ENCODE measurements around the gene PDE8B. TPM values are rescaled to one million over a fixed set of nuclear protein-coding genes. Genes with fewer than 3 reads are reported as not detected.

The PDE8B gene
- polyA plus RNA-seq, 1 of the 3 experiments (the other 2 are of a cell fraction), result not detected

GRCh38 chr5:77430726-77431125 is 220.2 kb downstream of the PDE8B start:
- TF ChIP-seq FOSL2 (IDR thresholded peaks at IDR 0.05; ENCODE audit: borderline replicate concordance, low read depth), result no peak
- TF ChIP-seq ZBTB33 (IDR thresholded peaks at IDR 0.05; ENCODE audit: borderline replicate concordance, low read depth), result no peak
- no peak for TF ChIP-seq RAD21 (IDR thresholded peaks at IDR 0.05; ENCODE audit: low read length)
- TF ChIP-seq RFX5 (IDR thresholded peaks at IDR 0.05; ENCODE audit: low read length), result no peak
- TF ChIP-seq USF2 (IDR thresholded peaks at IDR 0.05; ENCODE audit: borderline replicate concordance, low read depth, low read length), result no peak
- TF ChIP-seq YY1 (IDR thresholded peaks at IDR 0.05; ENCODE audit: low read depth), result no peak
- no peak for TF ChIP-seq TEAD4 (IDR thresholded peaks at IDR 0.05; ENCODE audit: borderline replicate concordance, insufficient read depth)
- no peak for TF ChIP-seq NRF1 (IDR thresholded peaks at IDR 0.05; ENCODE audit: low read depth, low read length)
- no peak for TF ChIP-seq TAF1 (IDR thresholded peaks at IDR 0.05; ENCODE audit: borderline replicate concordance, low read depth, low read length)
- TF ChIP-seq PBX3 (IDR thresholded peaks at IDR 0.05), result no peak
- no peak for TF ChIP-seq SMC3 (IDR thresholded peaks at IDR 0.05; ENCODE audit: low read depth, low read length)
- no peak for TF ChIP-seq EZH2phosphoT487 (IDR thresholded peaks at IDR 0.05; ENCODE audit: borderline replicate concordance, low read depth)
- TF ChIP-seq POLR2AphosphoS5 (IDR thresholded peaks at IDR 0.05; ENCODE audit: low read depth, low read length), result no peak
- H3K9me2 ChIP-seq, result no peaks in the 10 kb centered on the region
- POLR2A ChIA-PET, result no interaction called here
- 91% methylated on average over 1 of the region's 1 CpG for WGBS (ENCODE audit: low lambda C conversion rate)
- H3K27ac ChIP-seq (ENCODE audit: low read depth in 2 of 2, low read length in 1 of 2), result peak overlapping the region in 1 of 2 experiments; percentile 55; a peak in 2 of 4 replicates
- no peak overlapping the region for H3K4me2 ChIP-seq
- peaks cover 26 to 57% of the 10 kb centered on the region in 2 experiments for H3K36me3 ChIP-seq (replicated peaks in 1 of 2; ENCODE audit: control insufficient read depth in 1 of 2, insufficient read depth in 2 of 2, low read length in 1 of 2)
- H3K9ac ChIP-seq, result no peak overlapping the region
- H3K79me2 ChIP-seq (ENCODE audit: insufficient read depth), result no peaks in the 10 kb centered on the region
- no peaks in the 10 kb centered on the region for H3K9me3 ChIP-seq
- H4K20me1 ChIP-seq (ENCODE audit: insufficient read depth), result no peaks in the 10 kb centered on the region
- H3K4me3 ChIP-seq (ENCODE audit: low read depth in 2 of 2, low read length in 1 of 2), result no peak overlapping the region
- peaks cover 0 to 14% of the 10 kb centered on the region in 2 experiments; a peak in 1 of 4 replicates for H3K4me1 ChIP-seq (ENCODE audit: control insufficient read depth in 1 of 2, insufficient read depth in 2 of 2, low read depth in 1 of 2, low read length in 1 of 2)
- H3F3A ChIP-seq (replicated peaks; ENCODE audit: insufficient read depth), result peaks cover 29% of the 10 kb centered on the region
- no peaks in the 10 kb centered on the region for H3K27me3 ChIP-seq (ENCODE audit: insufficient read depth)
- no peak for DNase-seq
- CTCF ChIA-PET, result no interaction called here
- H2AFZ ChIP-seq (ENCODE audit: low read depth), result no peak overlapping the region

GRCh38 chr5:77431286-77431685 is 220.8 kb downstream of the PDE8B start:
- H3K4me2 ChIP-seq, result no peak overlapping the region
- H3K9ac ChIP-seq, result no peak overlapping the region
- WGBS (ENCODE audit: low lambda C conversion rate), result 83% methylated on average over 3 of the region's 3 CpGs
- H4K20me1 ChIP-seq (ENCODE audit: insufficient read depth), result no peaks in the 10 kb centered on the region
- H3K27me3 ChIP-seq (ENCODE audit: insufficient read depth), result no peaks in the 10 kb centered on the region
- H3K4me3 ChIP-seq (ENCODE audit: low read depth in 2 of 2, low read length in 1 of 2), result no peak overlapping the region
- ChIA-PET CTCF (interaction anchor here (0.8 kb wide), 1 partner anchor 657 kb away, joined by 3 read pairs; no protein-coding TSS in a partner anchor), POLR2A (no interaction called here)
- H3K36me3 ChIP-seq (replicated peaks in 1 of 2; ENCODE audit: control insufficient read depth in 1 of 2, insufficient read depth in 2 of 2, low read length in 1 of 2), result peaks cover 30 to 57% of the 10 kb centered on the region in 2 experiments
- no peak for DNase-seq
- no peaks in the 10 kb centered on the region for H3K79me2 ChIP-seq (ENCODE audit: insufficient read depth)
- peaks cover 0 to 14% of the 10 kb centered on the region in 2 experiments; a peak in 1 of 4 replicates for H3K4me1 ChIP-seq (ENCODE audit: control insufficient read depth in 1 of 2, insufficient read depth in 2 of 2, low read depth in 1 of 2, low read length in 1 of 2)
- TF ChIP-seq IRF3 (IDR thresholded peaks at IDR 0.05; ENCODE audit: low read depth, low read length) (no peak), RCOR1 (IDR thresholded peaks at IDR 0.05; ENCODE audit: low read length) (no peak)
- H3K9me2 ChIP-seq, result no peaks in the 10 kb centered on the region
- H3F3A ChIP-seq (replicated peaks; ENCODE audit: insufficient read depth), result peaks cover 29% of the 10 kb centered on the region
- no peaks in the 10 kb centered on the region for H3K9me3 ChIP-seq
- H3K27ac ChIP-seq (ENCODE audit: low read depth in 2 of 2, low read length in 1 of 2), result peak overlapping the region in 1 of 2 experiments; percentile 55; a peak in 2 of 4 replicates
- no peak overlapping the region for H2AFZ ChIP-seq (ENCODE audit: low read depth)

All from SK-N-SH (cell line).